Gastroesophageal sphincter (tissue), 3 donors: ENCODE data around the gene TMEM214.

Experiments
- POLR2A ChIP-seq, 2 donors: fragments of 450-650 bp; IDR thresholded peaks; one replicate each; pipeline ENCODE4 v1.6.1; 2017; ENCODE audit warnings: antibody characterized with exemption in 2 of 2, mild to moderate bottlenecking in 2 of 2, moderate library complexity in 1 of 2
- POLR2AphosphoS5 ChIP-seq: sonication (generic); formaldehyde crosslinking; IDR thresholded peaks from one replicate; pipeline ENCODE4 v1.6.1; 2017; ENCODE audit warnings: antibody characterized with exemption
- TF ChIP-seq, protein P1 (sequence below), 4 experiments: fragments of 200-600 bp in 2 of 4; fragments of 450-650 bp in 2 of 4; sonication (generic) in 1 of 4; IDR thresholded peaks; one replicate each; pipeline ENCODE4 v1.5.1; 2017 to 2019; ENCODE audit warnings: antibody characterized with exemption in 4 of 4, mild to moderate bottlenecking in 2 of 4, moderate library complexity in 2 of 4

DNA sequence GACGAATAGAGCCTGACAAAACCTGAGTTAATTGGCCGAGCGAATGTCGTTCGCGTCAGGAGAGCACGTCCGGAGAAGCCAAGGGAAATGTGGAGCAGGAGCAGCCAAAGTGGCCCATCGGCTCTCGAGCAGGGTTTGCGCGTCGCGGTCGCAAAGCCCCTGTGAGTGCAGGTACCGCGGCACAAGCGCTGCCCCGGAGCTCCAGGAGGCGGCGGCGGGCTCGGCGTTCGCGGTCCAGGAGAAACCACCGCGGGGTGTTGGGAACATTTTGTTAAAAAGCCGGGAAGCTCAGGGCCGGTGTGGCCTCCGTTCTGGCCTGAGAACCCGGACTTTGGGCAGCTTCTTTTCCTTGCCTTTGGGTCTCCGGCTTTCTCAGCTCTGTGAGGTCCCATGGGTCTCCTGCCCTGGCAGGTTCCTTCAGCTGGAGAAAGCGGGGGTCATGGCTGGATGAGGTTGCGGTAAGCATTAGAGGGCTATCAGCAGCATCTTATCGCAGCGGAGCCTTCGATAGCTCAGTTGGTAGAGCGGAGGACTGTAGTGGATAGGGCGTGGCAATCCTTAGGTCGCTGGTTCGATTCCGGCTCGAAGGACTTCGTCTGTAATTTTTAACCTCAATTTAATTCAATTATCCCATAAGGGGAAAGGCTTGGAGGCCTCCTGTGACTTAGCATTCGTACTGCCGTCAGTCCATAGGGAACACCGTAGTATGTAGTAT lies 17.7 kb downstream of the TMEM214 start:
- TF ChIP-seq POLR2A (IDR thresholded peaks at IDR 0.05) (peak in 1 of 2 donors; percentile 22), POLR2AphosphoS5 (peak; percentile 44)
- TF ChIP-seq, protein P1, sequence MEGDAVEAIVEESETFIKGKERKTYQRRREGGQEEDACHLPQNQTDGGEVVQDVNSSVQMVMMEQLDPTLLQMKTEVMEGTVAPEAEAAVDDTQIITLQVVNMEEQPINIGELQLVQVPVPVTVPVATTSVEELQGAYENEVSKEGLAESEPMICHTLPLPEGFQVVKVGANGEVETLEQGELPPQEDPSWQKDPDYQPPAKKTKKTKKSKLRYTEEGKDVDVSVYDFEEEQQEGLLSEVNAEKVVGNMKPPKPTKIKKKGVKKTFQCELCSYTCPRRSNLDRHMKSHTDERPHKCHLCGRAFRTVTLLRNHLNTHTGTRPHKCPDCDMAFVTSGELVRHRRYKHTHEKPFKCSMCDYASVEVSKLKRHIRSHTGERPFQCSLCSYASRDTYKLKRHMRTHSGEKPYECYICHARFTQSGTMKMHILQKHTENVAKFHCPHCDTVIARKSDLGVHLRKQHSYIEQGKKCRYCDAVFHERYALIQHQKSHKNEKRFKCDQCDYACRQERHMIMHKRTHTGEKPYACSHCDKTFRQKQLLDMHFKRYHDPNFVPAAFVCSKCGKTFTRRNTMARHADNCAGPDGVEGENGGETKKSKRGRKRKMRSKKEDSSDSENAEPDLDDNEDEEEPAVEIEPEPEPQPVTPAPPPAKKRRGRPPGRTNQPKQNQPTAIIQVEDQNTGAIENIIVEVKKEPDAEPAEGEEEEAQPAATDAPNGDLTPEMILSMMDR (IDR thresholded peaks at IDR 0.05) = peak; percentile 37 to 84 (median 70)
